ENCODE results near the gene C9orf152.

GRCh38 chr9:110199643-110200042, 8.3 kb downstream of the C9orf152 start:
- TF ChIP-seq, protein P1, sequence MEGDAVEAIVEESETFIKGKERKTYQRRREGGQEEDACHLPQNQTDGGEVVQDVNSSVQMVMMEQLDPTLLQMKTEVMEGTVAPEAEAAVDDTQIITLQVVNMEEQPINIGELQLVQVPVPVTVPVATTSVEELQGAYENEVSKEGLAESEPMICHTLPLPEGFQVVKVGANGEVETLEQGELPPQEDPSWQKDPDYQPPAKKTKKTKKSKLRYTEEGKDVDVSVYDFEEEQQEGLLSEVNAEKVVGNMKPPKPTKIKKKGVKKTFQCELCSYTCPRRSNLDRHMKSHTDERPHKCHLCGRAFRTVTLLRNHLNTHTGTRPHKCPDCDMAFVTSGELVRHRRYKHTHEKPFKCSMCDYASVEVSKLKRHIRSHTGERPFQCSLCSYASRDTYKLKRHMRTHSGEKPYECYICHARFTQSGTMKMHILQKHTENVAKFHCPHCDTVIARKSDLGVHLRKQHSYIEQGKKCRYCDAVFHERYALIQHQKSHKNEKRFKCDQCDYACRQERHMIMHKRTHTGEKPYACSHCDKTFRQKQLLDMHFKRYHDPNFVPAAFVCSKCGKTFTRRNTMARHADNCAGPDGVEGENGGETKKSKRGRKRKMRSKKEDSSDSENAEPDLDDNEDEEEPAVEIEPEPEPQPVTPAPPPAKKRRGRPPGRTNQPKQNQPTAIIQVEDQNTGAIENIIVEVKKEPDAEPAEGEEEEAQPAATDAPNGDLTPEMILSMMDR (conservative IDR thresholded peaks at IDR 0.05; ENCODE audit: low read depth in 2 of 2) = no peak
- TF ChIP-seq EZH2phosphoT487 (IDR thresholded peaks at IDR 0.05; ENCODE audit: unreplicated experiment) (no peak), EZH2 (IDR thresholded peaks at IDR 0.05; ENCODE audit: low read depth, unreplicated experiment) (no peak)
